ENCODE results near the gene ITGB2.

ITGB2 gene

GRCh38 chr21:44898851-44899767 lies 21.6 kb downstream of the ITGB2 start:
- no peak for DNase-seq

GRCh38 chr21:44898011-44898488 lies 22.6 kb downstream of the ITGB2 start:
- no peak for DNase-seq

- DNase-seq, result no peak
These were observed 23.2 kb downstream of the ITGB2 start for GRCh38 chr21:44897326-44898010.

GRCh38 chr21:44896561-44897286 lies 24.0 kb downstream of the ITGB2 start:
- DNase-seq, result no peak

GRCh38 chr21:44895859-44896258 lies 24.8 kb downstream of the ITGB2 start:
- DNase-seq, result no peak

GRCh38 chr21:44894687-44895302 lies 25.9 kb downstream of the ITGB2 start:
- no peak for DNase-seq

- no peak for DNase-seq
These were observed 26.6 kb downstream of the ITGB2 start for GRCh38 chr21:44893948-44894656.

- DNase-seq, result no peak
These were observed 27.5 kb downstream of the ITGB2 start for GRCh38 chr21:44893278-44893556.

GRCh38 chr21:44892536-44893277 lies 28.0 kb downstream of the ITGB2 start:
- DNase-seq, result peak in 13 of 56 donors; percentile 5 to 64 (median 16)

GRCh38 chr21:44892095-44892494 lies 28.6 kb downstream of the ITGB2 start:
- DNase-seq, result no peak

- DNase-seq, result no peak
These were observed 29.1 kb downstream of the ITGB2 start for GRCh38 chr21:44891631-44892031.

GRCh38 chr21:44890961-44891541 lies 29.6 kb downstream of the ITGB2 start:
- no peak for DNase-seq

- no peak for DNase-seq
These were observed 30.3 kb downstream of the ITGB2 start for GRCh38 chr21:44890338-44890931.

- DNase-seq, result no peak
These were observed 30.9 kb downstream of the ITGB2 start for GRCh38 chr21:44889625-44890337.

GRCh38 chr21:44888581-44889550 lies 31.8 kb downstream of the ITGB2 start:
- no peak for DNase-seq

- DNase-seq, result no peak
These were observed 32.7 kb downstream of the ITGB2 start for GRCh38 chr21:44887807-44888580.
